H9 (cell line): ENCODE data around the gene TCF4. TPM values are rescaled to one million over a fixed set of nuclear protein-coding genes. Genes with fewer than 3 reads are reported as not detected.

Experiments used
- DNase-seq: peaks from one replicate; pipeline ENCODE4 v3.0.0-alpha.2; 2017
- H2AFZ ChIP-seq: one replicate; pipeline ENCODE4 v1.6.1; 2013; ENCODE audit warnings: mild to moderate bottlenecking, low read length, control low read depth, moderate library complexity
- H2AK5ac ChIP-seq: 2 replicates; pipeline ENCODE4 v1.6.1; 2013; ENCODE audit warnings: low read length, control low read depth, mixed read lengths; ENCODE audit not compliant: insufficient read length
- H2BK120ac ChIP-seq: one replicate; pipeline ENCODE4 v1.6.1; 2013; ENCODE audit warnings: low read depth, mild to moderate bottlenecking, low read length, control low read depth, inconsistent platforms; ENCODE audit not compliant: poor library complexity, severe bottlenecking
- H2BK12ac ChIP-seq: 2 replicates; pipeline ENCODE4 v1.6.1; 2013; ENCODE audit warnings: low read length, control low read depth, mixed read lengths, low read depth; ENCODE audit not compliant: insufficient read length
- H2BK15ac ChIP-seq: 2 replicates; pipeline ENCODE4 v1.6.1; 2013; ENCODE audit warnings: low read depth, low read length, control low read depth
- H2BK20ac ChIP-seq: one replicate; pipeline ENCODE4 v1.6.1; 2013; ENCODE audit warnings: low read depth, mild to moderate bottlenecking, low read length, control low read depth, inconsistent platforms; ENCODE audit not compliant: poor library complexity, severe bottlenecking
- H2BK5ac ChIP-seq: 2 replicates; pipeline ENCODE4 v1.6.1; 2013; ENCODE audit warnings: low read length, control low read depth, mixed read lengths; ENCODE audit not compliant: insufficient read length
- H3K14ac ChIP-seq: 2 replicates; pipeline ENCODE4 v1.6.1; 2013; ENCODE audit warnings: low read length, control low read depth; ENCODE audit not compliant: insufficient read depth
- H3K18ac ChIP-seq: 2 replicates; pipeline ENCODE4 v1.6.1; 2013; ENCODE audit warnings: low read depth, mild to moderate bottlenecking, mixed read lengths, low read length, control low read depth; ENCODE audit not compliant: insufficient read length
- H3K23ac ChIP-seq: 2 replicates; pipeline ENCODE4 v1.6.1; 2013; ENCODE audit warnings: low read length, control low read depth, mixed read lengths, low read depth; ENCODE audit not compliant: insufficient read length
- H3K23me2 ChIP-seq: 2 replicates; pipeline ENCODE4 v1.6.1; 2013; ENCODE audit warnings: low read depth, mild to moderate bottlenecking, mixed read lengths, low read length, control low read depth; ENCODE audit not compliant: insufficient read length, poor library complexity, severe bottlenecking
- H3K27ac ChIP-seq: 2 replicates; pipeline ENCODE4 v1.5.1; 2013; ENCODE audit warnings: low read length, control low read depth, mixed read lengths, low read depth; ENCODE audit not compliant: insufficient read length
- H3K27me3 ChIP-seq: 2 replicates; pipeline ENCODE4 v1.6.1; 2013; ENCODE audit warnings: low read length, control low read depth, inconsistent platforms; ENCODE audit not compliant: insufficient read depth
- H3K4ac ChIP-seq: 2 replicates; pipeline ENCODE4 v1.6.1; 2013; ENCODE audit warnings: low read depth, mild to moderate bottlenecking, control low read depth, inconsistent platforms, low read length, moderate library complexity
- H3K4me1 ChIP-seq: 2 replicates; pipeline ENCODE4 v1.6.1; 2013; ENCODE audit warnings: low read length, control low read depth, inconsistent platforms; ENCODE audit not compliant: insufficient read depth
- H3K4me2 ChIP-seq: 2 replicates; pipeline ENCODE4 v1.6.1; 2013; ENCODE audit warnings: low read length, control low read depth, mixed read lengths; ENCODE audit not compliant: insufficient read length, insufficient read depth
- H3K56ac ChIP-seq: 2 replicates; pipeline ENCODE4 v1.6.1; 2013; ENCODE audit warnings: low read depth, mild to moderate bottlenecking, mixed read lengths, low read length, control low read depth; ENCODE audit not compliant: insufficient read length
- H3K79me1 ChIP-seq: 2 replicates; pipeline ENCODE4 v1.6.1; 2013; ENCODE audit warnings: low read depth, mild to moderate bottlenecking, moderate library complexity, low read length, control low read depth, inconsistent platforms; ENCODE audit not compliant: insufficient read depth, poor library complexity, severe bottlenecking
- H3K79me2 ChIP-seq: 2 replicates; pipeline ENCODE4 v1.6.1; 2013; ENCODE audit warnings: low read length, control low read depth, inconsistent platforms; ENCODE audit not compliant: insufficient read depth
- H3K9ac ChIP-seq: 2 replicates; pipeline ENCODE4 v1.6.1; 2013; ENCODE audit warnings: low read length, control low read depth, mixed read lengths; ENCODE audit not compliant: insufficient read length; ENCODE audit errors: extremely low read depth
- H3K9me3 ChIP-seq: one replicate; pipeline ENCODE4 v1.6.1; 2013; ENCODE audit warnings: low read depth, low read length, inconsistent platforms; ENCODE audit not compliant: control insufficient read depth
- H3T11ph ChIP-seq: one replicate; pipeline ENCODE4 v1.6.1; 2013; ENCODE audit warnings: mild to moderate bottlenecking, low read length, control low read depth, inconsistent platforms
- H4K20me1 ChIP-seq: one replicate; pipeline ENCODE4 v1.6.1; 2013; ENCODE audit not compliant: control insufficient read depth, insufficient read length, insufficient read depth
- H4K5ac ChIP-seq: 2 replicates; pipeline ENCODE4 v1.6.1; 2013; ENCODE audit warnings: low read depth, mild to moderate bottlenecking, mixed read lengths, low read length, control low read depth; ENCODE audit not compliant: insufficient read length
- H4K8ac ChIP-seq: replicated peaks from 2 replicates; pipeline ENCODE4 v1.6.1; 2013; ENCODE audit warnings: low read length, control low read depth, mixed read lengths, low read depth; ENCODE audit not compliant: insufficient read length
- H4K91ac ChIP-seq: 2 replicates; pipeline ENCODE4 v1.6.1; 2013; ENCODE audit warnings: low read depth, mild to moderate bottlenecking, moderate library complexity, mixed read lengths, low read length, control low read depth; ENCODE audit not compliant: insufficient read length
- H3K27ac Mint-ChIP-seq, 3 experiments: 2 replicates in 2 of 3; 3 replicates in 1 of 3; pipeline ENCODE4 v1.8.0; 2020 to 2021; ENCODE audit warnings: mixed read lengths in 3 of 3, mild to moderate bottlenecking in 1 of 3, moderate library complexity in 1 of 3
- H3K27me3 Mint-ChIP-seq: 2 replicates; pipeline ENCODE4 v1.8.0; 2021; ENCODE audit warnings: low read depth, mild to moderate bottlenecking, moderate library complexity, mixed read lengths
- H3K36me3 Mint-ChIP-seq, 3 experiments: 2 replicates in 2 of 3; 3 replicates in 1 of 3; pipeline ENCODE4 v1.8.0; 2020 to 2021; ENCODE audit warnings: low read depth in 3 of 3, mixed read lengths in 3 of 3; ENCODE audit not compliant: insufficient read depth in 1 of 3
- H3K4me1 Mint-ChIP-seq, 2 experiments: 2 replicates each; pipeline ENCODE4 v1.8.0; 2020; ENCODE audit warnings: mixed read lengths in 2 of 2
- H3K4me3 Mint-ChIP-seq, 2 experiments: 2 replicates in 1 of 2; 3 replicates in 1 of 2; pipeline ENCODE4 v1.8.0; 2020 to 2021; ENCODE audit warnings: mild to moderate bottlenecking in 2 of 2, mixed read lengths in 2 of 2, moderate library complexity in 1 of 2
- H3K9me3 Mint-ChIP-seq, 2 experiments: 2 replicates in 1 of 2; 3 replicates in 1 of 2; pipeline ENCODE4 v1.8.0; 2020; ENCODE audit warnings: mild to moderate bottlenecking in 2 of 2, mixed read lengths in 2 of 2, moderate library complexity in 1 of 2
- CTCF ChIP-seq: fragments of 200-600 bp; sonication (generic); conservative IDR thresholded peaks from 3 replicates; pipeline ENCODE4 v1.8.0; 2021; ENCODE audit warnings: antibody characterized with exemption, mild to moderate bottlenecking
- WGBS: extraction: QIAGEN DNeasy Blood & Tissue Kit; methylation state at CpG from one replicate; pipeline ENCODE4 v1.1.7; 2013; ENCODE audit warnings: missing lambda C conversion rate, low lambda C conversion rate, mixed read lengths; ENCODE audit not compliant: insufficient read length; ENCODE audit errors: extremely low coverage; 5-methylcytosine and 5-hydroxymethylcytosine counted together
- total RNA-seq: library from RNA; stranded (reverse); gene quantifications from 2 replicates; pipeline ENCODE4 v1.2.1, GENCODE V29; 2021

TCF4 gene
- total RNA-seq, 1 experiment from 2014 or later, result 99.4 TPM

GRCh38 chr18:55324166-55324565 is 263.8 kb downstream of the TCF4 start:
- Histone ChIP-seq H2AFZ (no peak overlapping the region), H4K20me1 (no peaks in the 10 kb centered on the region), H2AK5ac (no peak overlapping the region), H3T11ph (no peak overlapping the region), H2BK20ac (no peak overlapping the region), H3K23ac (no peak overlapping the region), H3K27me3 (no peaks in the 10 kb centered on the region), H2BK15ac (no peak overlapping the region), H3K23me2 (peaks cover 9% of the 10 kb centered on the region), H3K4ac (no peak overlapping the region), H3K9me3 (no peaks in the 10 kb centered on the region), H4K8ac (no peak overlapping the region), H3K27ac (no peak overlapping the region), H2BK120ac (no peak overlapping the region), H3K79me1 (no peaks in the 10 kb centered on the region), H3K56ac (no peak overlapping the region), H4K5ac (no peak overlapping the region), H3K4me2 (no peak overlapping the region), H2BK12ac (no peak overlapping the region), H3K14ac (no peak overlapping the region), H4K91ac (no peak overlapping the region), H3K4me1 (no peaks in the 10 kb centered on the region), H3K18ac (no peak overlapping the region), H3K9ac (no peak overlapping the region), H2BK5ac (no peak overlapping the region), H3K79me2 (no peaks in the 10 kb centered on the region)
- no peak for TF ChIP-seq CTCF
- no peaks in the 10 kb centered on the region for H3K36me3 Mint-ChIP-seq
- DNase-seq, result no peak
- no peak overlapping the region for H3K4me3 Mint-ChIP-seq
- no peaks in the 10 kb centered on the region for H3K9me3 Mint-ChIP-seq
- H3K27me3 Mint-ChIP-seq, result no peaks in the 10 kb centered on the region; the same call in 1 of the 2 replicates
- WGBS, result no CpG with 5 or more reads among the region's 5 CpGs
- H3K4me1 Mint-ChIP-seq, result peaks cover 27 to 33% of the 10 kb centered on the region in 2 experiments
- H3K27ac Mint-ChIP-seq, result no peak overlapping the region
